HepG2 (cell line): ENCODE data around the gene FAM167B. TPM values are rescaled to one million over a fixed set of nuclear protein-coding genes. Genes with fewer than 3 reads are reported as not detected.

Experiments used
- CEBPB ChIP-seq: IDR thresholded peaks from 2 replicates; pipeline ENCODE4 v1.6.1; 2011; ENCODE audit warnings: low read depth, low read length, improper control_type of control experiment, borderline replicate concordance
- GZF1 ChIP-seq: sonication (generic); formaldehyde crosslinking; IDR thresholded peaks from 2 replicates; pipeline ENCODE4 v1.5.1; 2020; ENCODE audit warnings: mild to moderate bottlenecking, missing genetic modification reagents
- HDAC1 ChIP-seq: sonication (generic); formaldehyde crosslinking; IDR thresholded peaks from 2 replicates; pipeline ENCODE4 v1.5.1; 2020; ENCODE audit warnings: mild to moderate bottlenecking, missing genetic modification reagents
- HMGA1 ChIP-seq: sonication (generic); formaldehyde crosslinking; conservative IDR thresholded peaks from 2 replicates; pipeline ENCODE4 v1.4.0; 2020; ENCODE audit warnings: missing genetic modification reagents
- HNF1A ChIP-seq, 2 experiments: sonication (generic) in 1 of 2; formaldehyde crosslinking in 1 of 2; IDR thresholded peaks; 2 replicates each; pipeline versions ENCODE4 v1.4.0 to v1.6.1; 2016 to 2020; ENCODE audit warnings: borderline replicate concordance in 1 of 2, low read depth in 1 of 2, mild to moderate bottlenecking in 1 of 2, missing genetic modification reagents in 1 of 2
- KLF13 ChIP-seq: sonication (generic); formaldehyde crosslinking; IDR thresholded peaks from 2 replicates; pipeline ENCODE4 v1.4.0; 2020; ENCODE audit warnings: mild to moderate bottlenecking, missing genetic modification reagents
- MYPOP ChIP-seq: sonication (generic); formaldehyde crosslinking; IDR thresholded peaks from 2 replicates; pipeline ENCODE4 v1.8.1; 2023; ENCODE audit warnings: mild to moderate bottlenecking, moderate library complexity, missing genetic modification reagents
- NR0B2 ChIP-seq: sonication (generic); formaldehyde crosslinking; IDR thresholded peaks from 2 replicates; pipeline ENCODE4 v1.4.0; 2020; ENCODE audit warnings: mild to moderate bottlenecking, missing genetic modification reagents
- PHF21A ChIP-seq: sonication (generic); formaldehyde crosslinking; IDR thresholded peaks from 2 replicates; pipeline ENCODE4 v1.5.0; 2020; ENCODE audit warnings: mild to moderate bottlenecking, missing genetic modification reagents
- POLR2A ChIP-seq, 2 experiments: IDR thresholded peaks; 2 replicates each; pipeline ENCODE4 v1.6.1; 2011; ENCODE audit warnings: low read depth in 2 of 2, low read length in 2 of 2, mild to moderate bottlenecking in 1 of 2, moderate library complexity in 1 of 2; ENCODE audit not compliant: insufficient read depth in 1 of 2
- SMAD1 ChIP-seq: sonication (generic); formaldehyde crosslinking; IDR thresholded peaks from 2 replicates; pipeline ENCODE4 v1.4.0; 2020; ENCODE audit warnings: missing genetic modification reagents, low read depth, mild to moderate bottlenecking, borderline replicate concordance
- THAP11 ChIP-seq: IDR thresholded peaks from 2 replicates; pipeline ENCODE4 v1.6.1; 2016; ENCODE audit warnings: missing biosample characterization, missing genetic modification reagents
- ZBTB37 ChIP-seq: sonication (generic); formaldehyde crosslinking; IDR thresholded peaks from 2 replicates; pipeline ENCODE4 v1.4.0; 2020; ENCODE audit warnings: mild to moderate bottlenecking, missing genetic modification reagents
- ZNF232 ChIP-seq: sonication (generic); formaldehyde crosslinking; IDR thresholded peaks from 2 replicates; pipeline ENCODE4 v1.4.0; 2020; ENCODE audit warnings: missing genetic modification reagents, borderline replicate concordance
- ZNF335 ChIP-seq: sonication (generic); formaldehyde crosslinking; IDR thresholded peaks from 2 replicates; pipeline ENCODE4 v1.4.0; 2020; ENCODE audit warnings: missing genetic modification reagents
- ZNF687 ChIP-seq: sonication (generic); formaldehyde crosslinking; IDR thresholded peaks from 2 replicates; pipeline ENCODE4 v1.5.1; 2020; ENCODE audit warnings: mild to moderate bottlenecking, missing genetic modification reagents, moderate library complexity
- ZNF747 ChIP-seq: sonication (generic); formaldehyde crosslinking; IDR thresholded peaks from 2 replicates; pipeline ENCODE4 v1.8.1; 2023; ENCODE audit warnings: missing genetic modification reagents, mild to moderate bottlenecking, borderline replicate concordance
- polyA plus RNA-seq, 8 experiments: library from polyadenylated mRNA; depleted of rRNA in 3 of 8; stranded (reverse) in 7 of 8; unstranded in 1 of 8; fragments of >200 nt; fragmentation: Illumina TruSeq in 4 of 8; extraction: Trizol in 4 of 8; gene quantifications; 2 replicates each; pipeline versions ENCODE4 v1.2.1 to v1.2.3, GENCODE V29; 2011 to 2016; ENCODE audit warnings: low read depth in 4 of 8, missing spikeins in 1 of 8, mixed read lengths in 1 of 8; ENCODE audit not compliant: insufficient read depth in 1 of 8
- total RNA-seq, 5 experiments: library from RNA; depleted of rRNA; stranded (reverse); fragments of >200 nt; fragmentation: Illumina TruSeq; extraction: Trizol; gene quantifications; 2 replicates each; pipeline ENCODE4 v1.2.3, GENCODE V29; 2016; ENCODE audit warnings: low read depth in 1 of 5

FAM167B gene
- total and polyA plus RNA-seq, 2 of the 13 experiments (the other 11 are each of a cell fraction or from before 2014, with no cell fraction given), result 0.15 to 0.70 TPM

- TF ChIP-seq ZNF687, result peak; percentile 45; the same call in 1 of the 2 replicates
- no peak for TF ChIP-seq ZBTB37
- no peak for TF ChIP-seq CEBPB
- no peak; the same call in 1 of the 2 replicates for TF ChIP-seq HDAC1
- TF ChIP-seq NR0B2, result no peak
- TF ChIP-seq POLR2A (IDR thresholded peaks at IDR 0.05; ENCODE audit: insufficient read depth in 1 of 2, low read depth in 2 of 2, low read length in 2 of 2), result 0 out of 4 replicates have a peak, but pooled peaks of 1 of the 2 experiments have one; percentile 16
- TF ChIP-seq PHF21A (CRISPR knock-in tag), result 0 out of 2 replicates have a peak, but pooled peaks have one; percentile 44
- no peak for TF ChIP-seq ZNF747 (CRISPR knock-in tag)
- TF ChIP-seq KLF13 (CRISPR knock-in tag), result no peak
- no peak for TF ChIP-seq ZNF232 (CRISPR knock-in tag)
- TF ChIP-seq MYPOP (CRISPR knock-in tag), result no peak
- TF ChIP-seq ZNF335 (CRISPR knock-in tag), result no peak
- TF ChIP-seq SMAD1 (CRISPR knock-in tag), result no peak
- no peak for TF ChIP-seq HMGA1
- no peak for TF ChIP-seq GZF1 (CRISPR knock-in tag)
- no peak for TF ChIP-seq THAP11 (CRISPR knock-in tag)
- TF ChIP-seq HNF1A (IDR thresholded peaks at IDR 0.05; ENCODE audit: low read depth), result no peak
- no peak for TF ChIP-seq HNF1A (CRISPR knock-in tag; IDR thresholded peaks at IDR 0.05; ENCODE audit: borderline replicate concordance)
Observed at GRCh38 chr1:32201011-32201855, 45.8 kb upstream of the FAM167B start (continued).
